Diencephalon (tissue), 1 donor: ENCODE data around the gene PDE4C. TPM values are rescaled to one million over a fixed set of nuclear protein-coding genes. Genes with fewer than 3 reads are reported as not detected.

Source experiments
- total RNA-seq: library from RNA; depleted of rRNA; stranded (reverse); fragments of >200 nt; gene quantifications from one replicate; pipeline ENCODE4 v1.2.3, GENCODE V29; 2014

Gene PDE4C
- 3.9 TPM for total RNA-seq

DNA sequence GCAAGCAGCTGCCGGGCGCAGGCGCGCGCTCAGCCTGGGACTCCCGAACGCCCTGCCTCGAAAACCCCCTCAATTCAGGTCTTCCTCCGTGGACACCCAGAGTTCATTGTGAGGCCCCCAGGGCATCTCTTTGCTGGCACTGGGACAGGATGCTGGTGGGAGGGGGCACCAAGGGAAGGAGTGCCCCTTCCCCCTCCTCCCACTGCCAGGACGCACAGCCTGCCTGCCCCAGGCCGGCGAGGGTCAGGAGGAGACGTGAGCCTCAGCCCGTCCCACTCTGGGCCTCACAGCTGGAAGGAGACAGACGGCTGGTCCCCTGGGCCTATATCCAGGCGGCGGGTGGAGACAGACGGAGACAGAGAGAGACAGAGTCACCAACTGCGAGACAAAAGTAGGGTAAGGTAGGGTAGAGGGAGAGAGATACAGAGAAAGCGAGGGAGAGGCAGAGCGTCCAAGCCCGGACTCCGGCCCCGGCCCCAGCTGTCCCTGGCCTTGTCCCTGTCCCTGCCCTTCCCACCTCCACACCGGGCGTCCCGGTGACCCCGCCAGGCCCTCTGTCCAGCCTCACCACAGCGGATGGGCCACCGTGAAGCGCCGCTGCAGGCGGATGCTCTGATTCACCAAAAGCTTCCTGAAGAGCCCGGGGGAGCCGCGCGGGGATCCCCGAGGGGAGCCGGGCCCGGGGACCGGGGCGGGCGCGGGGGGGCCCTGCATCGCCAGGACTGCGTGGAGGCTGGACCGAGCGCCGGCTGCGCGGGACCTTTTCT lies at the start of gene PDE4C:
TSS of gene PDE4C (minus strand) at position 737 of the 767 bp plus-strand sequence. CDS start at position 714, 23 bp downstream.

DNA sequence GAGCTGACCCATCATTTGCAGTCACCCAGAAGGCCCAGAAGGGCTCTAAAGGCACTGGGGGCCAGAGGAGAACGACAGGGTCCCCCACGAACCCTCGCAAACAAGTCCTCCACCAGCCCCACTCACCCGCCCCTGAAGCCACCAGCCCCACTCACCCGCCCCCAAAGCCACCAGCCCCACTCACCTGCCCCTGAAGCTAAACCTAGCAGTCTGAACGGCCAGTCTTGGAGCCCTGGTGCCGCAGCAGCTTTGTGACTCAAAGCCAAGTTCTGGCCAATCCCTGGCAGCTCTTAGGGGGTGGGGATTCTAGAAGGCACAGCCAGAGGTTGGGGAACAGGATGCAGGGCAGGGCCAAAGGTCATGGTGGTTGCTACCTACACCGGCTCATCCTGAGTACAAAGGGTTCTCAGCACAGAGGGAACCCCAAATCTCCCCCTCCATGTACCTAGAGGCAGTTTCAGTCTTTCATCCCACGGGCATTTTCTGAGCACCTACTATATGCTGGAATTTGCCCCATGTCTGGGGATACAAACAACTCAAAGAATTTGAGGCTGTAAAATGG lies 48.1 kb upstream of the PDE4C start, which contains the start of gene IQCN:
TSS of gene IQCN (minus strand) at position 234 of the 562 bp plus-strand sequence. CDS start 4,974 bp downstream, outside the sequence.

DNA sequence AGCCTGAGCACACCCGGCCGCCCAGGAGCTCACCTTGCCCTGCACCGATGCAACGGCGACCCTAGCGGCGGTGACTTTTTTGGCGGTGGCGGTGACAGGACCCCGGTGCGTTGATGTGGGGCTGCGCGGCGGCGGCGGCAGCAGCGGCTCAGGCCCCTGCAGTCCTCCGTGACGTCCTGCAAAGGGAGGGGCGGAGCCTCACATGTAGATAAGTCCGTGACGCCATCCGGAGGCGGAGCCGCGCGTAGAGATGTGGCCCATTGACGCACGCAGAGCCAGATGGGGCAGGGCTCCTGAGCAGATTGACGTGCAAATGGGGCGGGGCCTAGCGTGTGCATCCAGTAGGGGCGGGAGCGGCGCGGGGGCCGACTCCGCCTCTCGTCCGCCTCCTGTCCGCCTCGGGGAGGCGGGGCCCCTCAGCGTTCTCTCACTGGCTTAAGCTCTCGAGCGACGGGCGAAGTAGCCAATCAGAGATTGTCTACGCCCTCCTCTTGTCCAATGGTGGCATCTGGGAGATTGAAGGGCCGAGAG lies 22.3 kb downstream of the PDE4C start, which contains the start of gene RAB3A:
TSS of gene RAB3A (minus strand) at position 180 of the 531 bp plus-strand sequence. CDS start 1,302 bp downstream, outside the sequence.

DNA sequence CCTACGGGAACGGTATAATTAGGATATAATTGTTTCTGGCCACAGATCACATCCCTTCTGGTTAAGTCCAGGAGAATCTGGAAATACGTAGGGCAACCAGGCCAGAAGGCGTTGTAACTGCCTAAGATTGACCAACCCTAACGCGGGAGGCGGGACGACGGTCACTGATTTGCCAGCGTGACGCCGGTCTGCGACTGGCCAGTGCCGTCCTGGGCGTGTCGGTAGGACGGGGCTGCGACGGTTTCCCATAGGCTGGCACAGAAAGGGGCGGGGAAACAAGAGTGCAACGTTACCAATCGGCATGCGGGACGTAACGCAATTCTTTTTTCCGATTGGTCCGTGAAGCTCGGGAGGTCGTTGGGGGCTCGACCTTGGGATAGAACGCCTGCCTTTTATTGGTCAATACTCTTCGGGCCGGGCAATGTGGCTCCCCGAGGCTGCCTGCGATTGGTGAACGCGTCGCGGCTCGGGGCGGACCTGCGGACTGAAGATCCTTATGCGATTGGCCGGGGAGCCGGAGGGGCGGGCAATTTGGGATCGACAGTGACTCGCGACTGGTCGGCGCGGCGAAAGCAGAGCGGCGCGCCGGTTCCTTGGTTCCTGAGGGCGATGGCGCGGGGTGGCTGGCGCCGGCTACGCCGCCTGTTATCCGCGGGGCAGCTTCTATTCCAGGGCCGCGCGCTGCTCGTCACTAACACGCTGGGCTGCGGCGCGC lies 33.4 kb downstream of the PDE4C start, which contains the start of gene MPV17L2:
TSS of gene MPV17L2 (plus strand) at position 546 of the 715 bp plus-strand sequence. CDS start at position 610, 64 bp downstream.

Other genes with a start within 250 kb of the PDE4C start
- gene ARRDC2, start 218.3 kb downstream of the PDE4C start, total RNA-seq = 1.6 TPM
- 0.69 TPM for gene IL12RB1, start 139.5 kb downstream of the PDE4C start, total RNA-seq
- 12.7 TPM for gene MAST3, start 128.7 kb downstream of the PDE4C start, total RNA-seq
- gene PIK3R2, start 73.3 kb downstream of the PDE4C start, total RNA-seq = 34.1 TPM
- gene IFI30, start 52.6 kb downstream of the PDE4C start, total RNA-seq = 1.4 TPM
- gene MPV17L2, start 33.2 kb downstream of the PDE4C start, total RNA-seq = 5.3 TPM
- 72.0 TPM for gene RAB3A, start 22.4 kb downstream of the PDE4C start, total RNA-seq
- gene IQCN, start 48.0 kb upstream of the PDE4C start, total RNA-seq = 0.92 TPM
- gene JUND, start 55.2 kb upstream of the PDE4C start, total RNA-seq = 83.3 TPM
- 79.8 TPM for gene LSM4, start 96.6 kb upstream of the PDE4C start, total RNA-seq
- gene PGPEP1, start 114.2 kb upstream of the PDE4C start, total RNA-seq = 16.1 TPM
- gene GDF15, start 159.7 kb upstream of the PDE4C start, total RNA-seq = 0.46 TPM
- gene LRRC25, start 171.2 kb upstream of the PDE4C start, total RNA-seq = 1.2 TPM
- gene SSBP4, start 193.0 kb upstream of the PDE4C start, total RNA-seq = 51.9 TPM
- 75.4 TPM for gene ISYNA1, start 211.7 kb upstream of the PDE4C start, total RNA-seq